IPS-18c (cell line): Measurements from ENCODE around the gene NUCB2.
"Not testable (repeated sequence)": the region's sequence is repeated elsewhere in the genome, so short reads cannot be mapped to it uniquely, and the experiment has no call there.

ENCODE experiments used
- H3K4me3 ChIP-seq: 2 replicates; pipeline ENCODE4 v1.7.0; 2013; ENCODE audit warnings: low read depth, mild to moderate bottlenecking, low read length, moderate library complexity; ENCODE audit not compliant: insufficient read depth
- H3K9me3 ChIP-seq: one replicate; pipeline ENCODE4 v1.6.1; 2013; ENCODE audit warnings: mild to moderate bottlenecking, low read length, moderate library complexity; ENCODE audit not compliant: control insufficient read depth, insufficient read depth

Gene NUCB2

DNA sequence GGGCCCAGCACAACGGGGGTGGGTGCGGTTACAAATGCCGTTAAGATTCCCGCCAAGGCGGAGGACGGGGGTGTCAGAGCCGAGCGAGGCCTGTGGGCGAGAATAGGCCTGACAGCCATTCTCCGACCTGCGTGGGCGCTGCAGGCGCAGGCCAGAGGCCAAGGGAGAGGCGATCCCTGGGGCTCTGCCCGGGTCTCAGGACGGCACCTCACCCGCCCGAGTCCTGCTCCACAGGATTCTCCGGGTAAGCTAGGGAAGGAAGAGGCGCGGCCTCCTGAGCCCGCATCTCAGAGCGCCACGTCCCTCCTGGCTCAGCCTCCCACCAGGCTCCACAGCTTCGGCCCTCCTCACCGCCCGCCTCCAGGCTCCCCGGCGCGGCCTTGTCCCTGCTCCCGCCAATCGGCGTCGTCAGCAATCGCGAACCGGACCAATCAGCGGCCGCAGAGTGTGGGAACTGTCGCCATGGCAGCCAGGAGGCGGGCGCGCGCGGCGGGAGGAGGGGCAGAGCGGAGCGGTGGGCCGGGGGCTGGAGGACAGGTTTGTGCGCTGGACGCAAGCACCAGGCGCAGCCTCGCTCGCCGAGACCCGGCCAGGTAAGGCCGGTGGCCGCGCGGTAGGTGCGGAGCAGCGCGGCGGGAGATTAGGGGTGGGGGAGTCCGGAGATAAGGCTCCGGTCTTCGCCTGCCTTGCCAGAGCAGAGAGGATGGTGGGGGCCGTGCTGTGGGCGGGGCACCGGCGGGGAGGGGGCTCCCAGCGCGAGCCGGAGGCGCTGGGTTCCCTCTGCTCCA lies at the start of gene NUCB2:
NUCB2 (plus strand) TSS at position 504 of the 788 bp plus-strand sequence. CDS start 18,585 bp downstream, outside the sequence.
- no peaks in the 10 kb centered on the region for H3K9me3 ChIP-seq

DNA sequence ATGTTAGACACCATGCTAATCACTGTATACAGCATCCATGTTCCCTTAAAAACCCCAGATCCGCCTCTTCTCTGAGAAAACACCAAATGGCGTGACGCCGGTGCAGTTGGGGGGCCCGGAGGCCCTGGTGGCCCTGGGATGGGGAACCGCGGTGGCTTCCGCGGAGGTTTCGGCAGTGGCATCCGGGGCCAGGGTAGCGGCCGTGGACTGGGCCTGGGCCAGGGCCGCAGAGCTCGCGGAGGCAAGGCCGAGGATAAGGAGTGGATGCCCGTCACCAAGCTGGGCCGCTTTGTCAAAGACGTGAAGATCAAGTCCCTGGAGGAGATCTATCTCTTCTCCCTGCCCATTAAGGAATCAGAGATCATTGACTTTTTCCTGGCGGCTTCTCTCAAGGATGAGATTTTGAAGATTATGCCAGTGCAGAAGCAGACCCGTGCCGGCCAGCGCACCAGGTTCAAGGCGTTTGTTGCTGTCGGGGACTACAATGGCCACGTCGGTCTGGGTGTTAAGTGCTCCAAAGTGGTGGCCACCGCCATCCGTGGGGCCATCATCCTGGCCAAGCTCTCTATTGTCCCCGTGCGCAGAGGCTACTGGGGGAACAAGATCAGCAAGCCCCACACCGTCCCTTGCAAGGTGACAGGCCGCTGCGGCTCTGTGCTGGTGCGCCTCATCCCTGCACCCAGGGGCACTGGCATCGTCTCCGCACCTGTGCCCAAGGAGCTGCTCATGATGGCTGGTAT lies 48.2 kb upstream of the NUCB2 start:
- not testable (repeated sequence) for H3K9me3 ChIP-seq, H3K4me3 ChIP-seq

More for the DNA sequence above, at the start of gene NUCB2:
- peak within 1 kb of the TSS; percentile 82 for H3K4me3 ChIP-seq

- no peak overlapping the region for H3K4me3 ChIP-seq
- H3K9me3 ChIP-seq, result no peaks in the 10 kb centered on the region
Observed at GRCh38 chr11:17229481-17230152, 46.9 kb upstream of the NUCB2 start.

GRCh38 chr11:17230867-17231851 lies 45.4 kb upstream of the NUCB2 start:
- no peaks in the 10 kb centered on the region for H3K9me3 ChIP-seq
- no peak overlapping the region for H3K4me3 ChIP-seq

DNA sequence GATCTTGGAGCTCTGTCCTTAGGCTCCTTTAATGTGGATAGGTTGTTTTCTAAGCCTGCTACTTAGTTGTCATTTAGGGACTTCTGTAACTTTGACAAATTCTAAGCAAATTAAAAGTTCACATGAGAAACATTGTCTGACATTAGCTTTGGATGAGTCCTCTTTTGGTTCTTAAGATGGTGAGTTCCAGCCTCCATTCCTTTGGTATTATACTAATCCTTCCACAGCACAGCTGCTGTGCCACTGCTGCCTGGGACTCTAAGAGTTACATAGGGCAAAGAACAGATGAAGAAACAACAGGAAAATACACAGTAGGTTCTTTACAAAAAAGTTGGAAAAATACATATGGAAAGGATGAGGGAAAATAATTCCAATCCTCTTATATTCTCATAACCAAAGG lies 43.4 kb upstream of the NUCB2 start:
- Histone ChIP-seq H3K9me3 (no peaks in the 10 kb centered on the region), H3K4me3 (no peak overlapping the region)

- Histone ChIP-seq H3K9me3 (no peaks in the 10 kb centered on the region), H3K4me3 (no peak overlapping the region)
Observed at GRCh38 chr11:17238377-17238776, 38.2 kb upstream of the NUCB2 start.

DNA sequence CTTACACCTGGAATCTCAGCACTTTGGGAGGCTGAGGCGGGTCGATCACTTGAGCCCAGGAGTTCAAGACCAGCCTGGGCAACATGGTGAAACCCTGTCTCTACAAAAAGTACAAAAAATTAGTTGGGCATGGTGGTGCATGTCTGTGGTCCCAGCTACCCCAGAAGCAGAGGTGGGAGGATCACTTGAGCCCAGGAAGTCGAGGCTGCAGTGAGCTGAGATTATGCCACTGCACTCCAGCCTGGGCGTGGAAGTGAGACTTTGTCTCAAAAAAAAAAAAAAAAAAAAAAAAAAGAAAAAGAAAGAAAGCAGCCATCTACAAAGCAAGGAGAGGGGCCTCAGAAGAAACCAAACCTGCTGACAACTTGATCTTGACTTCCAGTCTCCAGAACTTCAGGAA lies 36.6 kb upstream of the NUCB2 start:
- H3K9me3 ChIP-seq, H3K4me3 ChIP-seq: not testable (repeated sequence)

GRCh38 chr11:17240780-17241179 lies 35.8 kb upstream of the NUCB2 start:
- Histone ChIP-seq H3K4me3 (no peak overlapping the region), H3K9me3 (no peaks in the 10 kb centered on the region)

DNA sequence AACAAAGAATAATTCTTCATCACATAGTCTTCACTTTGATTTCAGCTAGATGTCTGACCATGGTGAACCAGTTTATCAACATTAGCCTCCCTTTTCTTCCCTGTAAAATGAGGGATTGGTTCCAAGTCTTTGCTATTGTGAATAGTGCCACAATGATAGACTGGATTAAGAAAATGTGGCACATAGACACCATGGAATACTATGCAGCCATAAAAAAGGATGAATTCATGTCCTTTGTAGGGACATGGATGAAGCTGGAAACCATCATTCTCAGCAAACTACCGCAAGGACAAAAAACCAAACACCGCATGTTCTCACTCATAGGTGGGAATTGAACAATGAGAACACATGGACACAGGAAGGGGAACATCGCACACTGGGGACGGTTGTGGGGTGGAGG lies 33.6 kb upstream of the NUCB2 start:
- H3K4me3 ChIP-seq, H3K9me3 ChIP-seq: not testable (repeated sequence)

GRCh38 chr11:17244046-17244445 lies 32.5 kb upstream of the NUCB2 start:
- H3K9me3 ChIP-seq, result no peaks in the 10 kb centered on the region
- no peak overlapping the region for H3K4me3 ChIP-seq

GRCh38 chr11:17250561-17251350 lies 25.8 kb upstream of the NUCB2 start:
- Histone ChIP-seq H3K9me3 (no peaks in the 10 kb centered on the region), H3K4me3 (no peak overlapping the region)

- H3K9me3 ChIP-seq, result no peaks in the 10 kb centered on the region
- H3K4me3 ChIP-seq, result no peak overlapping the region
Observed at GRCh38 chr11:17252704-17253103, 23.8 kb upstream of the NUCB2 start.

DNA sequence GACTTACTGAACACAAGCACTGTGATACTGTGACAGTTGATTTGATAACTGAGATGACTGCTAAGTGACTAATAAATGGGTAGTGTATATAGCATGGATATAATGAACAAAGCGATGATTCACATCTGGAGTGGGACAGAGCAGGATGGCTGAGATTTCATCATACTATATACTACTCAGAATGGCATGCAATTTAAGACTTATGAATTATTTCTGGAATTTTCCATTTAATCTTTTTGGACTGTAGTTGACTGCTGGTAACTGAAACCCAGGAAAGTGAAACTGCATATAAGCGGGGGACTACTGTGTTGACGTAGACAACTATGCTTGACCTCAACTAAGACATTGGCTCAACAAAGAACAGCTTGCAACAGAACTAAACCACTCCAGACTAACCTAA lies 20.0 kb upstream of the NUCB2 start:
- no peak overlapping the region for H3K4me3 ChIP-seq
- no peaks in the 10 kb centered on the region for H3K9me3 ChIP-seq

DNA sequence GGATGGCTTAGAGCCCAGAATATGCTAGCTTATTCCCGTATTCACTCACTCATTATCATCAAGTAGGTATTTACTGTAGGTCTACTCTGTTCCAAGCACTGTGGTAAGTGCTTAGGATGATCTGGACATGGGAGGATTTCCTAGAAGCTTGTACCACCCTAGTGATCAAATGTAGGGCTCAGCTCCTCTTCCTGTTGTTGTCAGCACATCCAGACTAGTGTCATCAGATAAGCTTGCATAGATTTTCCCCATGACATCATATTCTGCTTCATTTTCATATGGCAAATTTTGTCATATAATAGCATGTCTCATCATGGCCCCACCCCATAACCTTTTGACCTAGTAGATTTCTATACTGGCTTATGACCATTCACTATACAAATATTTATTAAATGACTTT lies 19.3 kb upstream of the NUCB2 start:
- H3K4me3 ChIP-seq, result no peak overlapping the region
- H3K9me3 ChIP-seq, result no peaks in the 10 kb centered on the region

DNA sequence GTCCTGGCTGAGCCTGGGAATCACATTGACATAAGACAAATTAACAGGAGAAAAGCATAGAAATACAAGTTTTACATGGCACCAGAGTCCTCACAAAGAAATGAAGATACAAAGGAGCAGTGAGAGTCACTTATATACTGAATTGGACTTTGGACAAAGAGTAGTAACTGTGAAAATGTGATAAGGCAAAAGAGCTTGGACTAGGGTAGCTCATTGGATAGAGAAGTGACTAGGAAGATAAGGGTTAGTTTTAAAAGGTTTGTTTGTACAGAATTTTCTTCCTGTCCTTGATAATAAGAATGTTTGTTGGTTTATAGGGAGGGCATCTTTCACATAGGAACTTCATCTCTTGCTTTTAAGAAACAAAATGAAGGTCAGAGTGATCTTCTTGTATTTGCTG lies 17.9 kb upstream of the NUCB2 start:
- H3K4me3 ChIP-seq, result no peak overlapping the region
- H3K9me3 ChIP-seq, result no peaks in the 10 kb centered on the region

- Histone ChIP-seq H3K9me3 (no peaks in the 10 kb centered on the region), H3K4me3 (no peak overlapping the region)
Observed at GRCh38 chr11:17259519-17259918, 17.0 kb upstream of the NUCB2 start.
